Measurements from ENCODE around the gene FAM117B.

- TF ChIP-seq REST (IDR thresholded peaks at IDR 0.05; ENCODE audit: low read depth) (no peak), MAX (IDR thresholded peaks at IDR 0.05) (no peak), CTCF (IDR thresholded peaks at IDR 0.05 in 2 of 3, conservative IDR thresholded peaks at IDR 0.05 in 1 of 3; ENCODE audit: borderline replicate concordance in 1 of 3, insufficient read depth in 1 of 3, low read depth in 2 of 3, low read length in 2 of 3) (no peak), RAD21 (IDR thresholded peaks at IDR 0.05; ENCODE audit: low read depth) (no peak), SIN3A (IDR thresholded peaks at IDR 0.05; ENCODE audit: low read depth) (no peak), EZH2 (IDR thresholded peaks at IDR 0.05) (no peak), POLR2A (IDR thresholded peaks at IDR 0.05; ENCODE audit: borderline replicate concordance, extremely low read depth, insufficient read depth, insufficient read length) (no peak), EZH2phosphoT487 (IDR thresholded peaks at IDR 0.05; ENCODE audit: borderline replicate concordance) (no peak)
These were observed 137.1 kb downstream of the FAM117B start for GRCh38 chr2:202771741-202772460.
